ENCODE measurements around the gene FASTKD1.
"Not testable (repeated sequence)": the region's sequence is repeated elsewhere in the genome, so short reads cannot be mapped to it uniquely, and the experiment has no call there.

The FASTKD1 gene

DNA sequence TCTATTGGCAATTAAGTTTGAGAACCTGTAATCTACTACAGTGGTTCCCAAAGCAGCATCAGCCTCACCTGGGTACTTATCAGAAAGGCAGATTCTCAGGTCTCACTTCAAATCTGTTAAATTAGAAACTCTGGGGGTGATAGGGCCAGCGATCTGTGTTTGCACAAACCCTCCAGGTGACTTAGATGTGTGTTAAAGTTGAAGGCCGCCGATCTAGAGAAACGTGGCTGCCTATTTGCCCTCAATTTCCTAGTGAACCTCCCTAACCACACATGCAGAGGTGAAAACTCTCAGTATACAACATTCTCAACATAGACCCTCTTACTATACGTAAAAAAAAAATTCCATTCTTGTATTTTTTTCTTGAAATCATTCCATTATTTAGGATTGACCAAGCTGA lies 50.0 kb downstream of the FASTKD1 start:
- TF ChIP-seq, protein P1, sequence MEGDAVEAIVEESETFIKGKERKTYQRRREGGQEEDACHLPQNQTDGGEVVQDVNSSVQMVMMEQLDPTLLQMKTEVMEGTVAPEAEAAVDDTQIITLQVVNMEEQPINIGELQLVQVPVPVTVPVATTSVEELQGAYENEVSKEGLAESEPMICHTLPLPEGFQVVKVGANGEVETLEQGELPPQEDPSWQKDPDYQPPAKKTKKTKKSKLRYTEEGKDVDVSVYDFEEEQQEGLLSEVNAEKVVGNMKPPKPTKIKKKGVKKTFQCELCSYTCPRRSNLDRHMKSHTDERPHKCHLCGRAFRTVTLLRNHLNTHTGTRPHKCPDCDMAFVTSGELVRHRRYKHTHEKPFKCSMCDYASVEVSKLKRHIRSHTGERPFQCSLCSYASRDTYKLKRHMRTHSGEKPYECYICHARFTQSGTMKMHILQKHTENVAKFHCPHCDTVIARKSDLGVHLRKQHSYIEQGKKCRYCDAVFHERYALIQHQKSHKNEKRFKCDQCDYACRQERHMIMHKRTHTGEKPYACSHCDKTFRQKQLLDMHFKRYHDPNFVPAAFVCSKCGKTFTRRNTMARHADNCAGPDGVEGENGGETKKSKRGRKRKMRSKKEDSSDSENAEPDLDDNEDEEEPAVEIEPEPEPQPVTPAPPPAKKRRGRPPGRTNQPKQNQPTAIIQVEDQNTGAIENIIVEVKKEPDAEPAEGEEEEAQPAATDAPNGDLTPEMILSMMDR (IDR thresholded peaks at IDR 0.05; ENCODE audit: extremely low read depth, missing control alignments) = no peak
- DNase-seq (ENCODE audit: low spot score) = no peak

DNA sequence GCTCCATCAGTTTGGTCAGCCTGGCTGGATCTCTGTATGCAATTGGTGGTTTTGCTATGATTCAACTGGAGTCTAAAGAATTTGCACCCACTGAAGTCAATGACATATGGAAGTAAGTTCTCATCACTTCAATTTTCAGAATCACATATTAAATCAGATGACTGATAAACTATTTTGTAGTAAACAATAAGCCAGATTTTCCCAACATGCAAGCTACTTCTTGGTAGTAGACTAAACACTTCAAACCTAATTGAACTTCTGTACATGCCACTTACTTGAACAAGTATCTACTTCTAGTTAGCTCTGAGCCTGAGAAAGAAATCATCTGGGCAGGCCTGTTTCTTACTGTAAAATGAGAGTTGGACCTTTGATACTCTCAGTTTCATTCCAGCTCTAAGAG lies 52.8 kb downstream of the FASTKD1 start:
- DNase-seq (ENCODE audit: low spot score) = no peak

DNA sequence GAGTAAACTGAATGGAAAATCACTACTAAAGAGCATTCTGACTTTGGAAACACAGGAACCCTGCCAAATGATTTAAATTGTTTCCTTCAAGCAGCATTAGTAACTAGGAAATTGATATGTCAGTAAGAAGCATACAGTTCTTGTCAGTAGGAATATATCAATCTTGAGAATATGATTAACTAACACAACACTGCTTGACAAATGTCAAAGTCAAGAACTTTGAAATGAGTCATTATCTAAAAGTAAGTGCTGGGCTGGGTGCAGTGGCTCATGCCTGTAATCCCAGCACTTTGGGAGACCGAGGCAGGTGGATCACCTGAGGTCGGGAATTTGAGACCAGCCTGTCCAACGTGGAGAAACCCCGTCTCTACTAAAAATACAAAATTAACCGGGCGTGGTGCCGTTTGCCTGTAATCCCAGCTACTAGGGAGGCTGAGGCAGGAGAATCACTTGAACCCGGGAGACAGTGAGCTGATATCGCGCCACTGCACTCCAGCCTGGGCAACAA lies 57.1 kb downstream of the FASTKD1 start:
- not testable (repeated sequence) for DNase-seq (ENCODE audit: low spot score)

More for the DNA sequence above, 52.8 kb downstream of the FASTKD1 start:
- TF ChIP-seq, protein P1 (IDR thresholded peaks at IDR 0.05; ENCODE audit: extremely low read depth, missing control alignments) = no peak

DNA sequence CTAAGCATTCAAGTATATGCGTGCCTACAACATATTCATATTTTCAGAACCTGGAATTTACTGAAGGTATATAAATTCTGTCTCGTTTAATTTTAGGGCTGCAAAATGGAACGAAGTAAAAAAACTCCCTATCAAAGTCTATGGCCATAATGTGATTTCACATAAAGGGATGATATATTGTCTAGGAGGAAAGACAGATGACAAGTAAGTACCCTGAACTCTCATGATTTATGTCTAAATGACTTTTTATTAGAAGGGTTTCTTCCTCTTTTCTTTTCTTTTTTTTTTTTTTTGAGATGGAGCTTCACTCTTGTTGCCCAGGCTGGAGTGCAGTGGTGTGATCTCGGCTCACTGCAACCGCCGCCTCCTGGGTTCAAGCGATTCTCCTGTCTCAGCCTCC lies 58.9 kb downstream of the FASTKD1 start:
- not testable (repeated sequence) for DNase-seq (ENCODE audit: low spot score)

DNA sequence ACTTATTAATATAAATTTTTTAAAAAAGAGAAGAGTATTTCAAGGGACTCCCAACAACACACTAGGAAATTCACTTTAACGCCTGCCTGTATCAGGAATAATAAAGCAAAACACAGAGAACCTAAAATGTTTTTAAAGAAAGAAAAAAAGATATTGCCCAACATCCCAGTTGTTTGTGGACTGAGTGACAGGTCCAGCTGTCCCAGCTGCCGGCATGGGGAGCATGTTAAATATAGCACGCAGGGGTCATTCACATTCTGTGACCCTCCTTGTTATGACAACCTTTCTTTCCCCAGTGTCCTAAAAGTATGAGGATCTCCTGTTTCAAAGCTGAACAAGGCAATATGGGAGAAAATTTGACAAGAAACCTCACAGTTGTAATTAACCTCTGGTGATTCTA lies 59.7 kb downstream of the FASTKD1 start:
- TF ChIP-seq, protein P1 (IDR thresholded peaks at IDR 0.05; ENCODE audit: extremely low read depth, missing control alignments) = no peak
- no peak for DNase-seq (ENCODE audit: low spot score)

DNA sequence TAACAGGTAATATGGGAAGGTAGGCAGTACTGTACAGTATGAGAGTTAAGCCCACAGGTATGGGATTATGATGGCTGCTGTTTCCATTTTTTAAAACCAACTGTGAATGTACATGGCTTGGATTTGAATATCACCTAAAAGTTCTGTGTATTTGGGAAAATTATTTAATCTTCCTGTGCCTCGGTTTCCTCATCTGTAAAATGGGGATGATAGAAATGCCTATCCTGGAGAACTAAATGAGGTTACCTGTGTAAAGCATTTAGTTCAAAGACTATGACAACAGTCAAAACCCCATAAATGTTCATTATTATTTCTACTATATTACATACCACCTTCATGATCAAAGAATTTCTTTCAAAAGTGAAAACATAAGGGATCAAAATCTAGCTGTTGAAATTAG lies 60.6 kb downstream of the FASTKD1 start:
- TF ChIP-seq, protein P1 (IDR thresholded peaks at IDR 0.05; ENCODE audit: extremely low read depth, missing control alignments) = no peak
- no peak for DNase-seq (ENCODE audit: low spot score)

DNA sequence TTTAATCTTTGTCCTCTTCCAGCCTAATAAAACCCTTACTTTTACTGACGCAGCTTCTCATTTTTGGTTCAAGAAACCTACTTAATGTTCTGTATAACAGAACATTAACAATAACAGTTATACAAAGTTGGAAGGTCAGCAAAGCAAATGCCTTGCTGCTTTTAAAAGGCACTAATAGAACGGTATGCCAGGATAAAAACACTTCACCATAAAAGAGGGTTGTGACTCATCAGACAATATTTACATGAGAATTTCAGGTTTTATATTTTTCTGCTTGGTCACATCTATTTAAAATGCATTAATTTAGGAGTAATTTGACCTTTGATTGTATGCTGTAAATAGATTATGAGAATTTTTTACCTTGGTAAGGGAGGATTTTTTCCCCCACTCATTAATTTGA lies 61.1 kb downstream of the FASTKD1 start:
- DNase-seq (ENCODE audit: low spot score) = no peak
- TF ChIP-seq, protein P1 (IDR thresholded peaks at IDR 0.05; ENCODE audit: extremely low read depth, missing control alignments) = no peak

DNA sequence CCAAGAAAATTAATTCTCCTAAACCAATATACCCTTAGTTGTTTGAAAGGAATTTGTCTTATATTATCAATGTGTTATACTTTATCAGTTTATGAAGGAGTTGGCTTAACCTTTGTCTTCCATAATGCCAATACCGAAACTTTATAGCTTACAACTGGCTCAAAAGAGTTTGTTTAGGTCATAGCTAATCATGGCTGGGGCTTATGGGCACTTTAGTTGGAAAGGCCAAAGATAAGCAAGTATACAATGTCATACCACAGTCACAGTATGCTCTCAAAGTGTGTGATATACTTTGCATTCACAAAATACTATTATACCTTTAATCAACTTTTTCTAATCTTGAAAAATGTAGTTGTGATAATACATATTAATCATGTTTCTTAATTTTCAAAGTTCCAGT lies 61.8 kb downstream of the FASTKD1 start:
- DNase-seq (ENCODE audit: low spot score) = no peak
- TF ChIP-seq, protein P1 (IDR thresholded peaks at IDR 0.05; ENCODE audit: extremely low read depth, missing control alignments) = no peak

DNA sequence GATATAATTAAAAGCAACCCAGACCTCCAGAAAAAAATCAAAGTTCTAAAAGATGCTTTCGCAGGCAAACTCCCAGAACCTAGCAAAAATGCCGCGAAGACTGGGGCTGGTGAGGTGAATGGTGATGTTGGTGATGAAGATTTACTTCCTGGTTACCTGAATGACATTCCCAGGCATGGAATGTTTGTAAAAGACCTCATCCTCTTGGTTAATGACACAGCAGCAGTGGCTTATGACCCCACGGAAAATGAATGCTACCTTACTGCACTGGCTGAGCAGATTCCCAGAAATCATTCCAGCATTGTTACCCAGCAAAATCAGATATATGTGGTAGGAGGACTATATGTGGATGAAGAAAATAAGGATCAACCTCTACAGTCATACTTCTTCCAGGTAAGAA lies 63.2 kb downstream of the FASTKD1 start:
- TF ChIP-seq, protein P1 (IDR thresholded peaks at IDR 0.05; ENCODE audit: extremely low read depth, missing control alignments) = no peak
- no peak for DNase-seq (ENCODE audit: low spot score)
